ENCODE results near the gene KRTAP4-1.
"Not testable (repeated sequence)": the region's sequence is repeated elsewhere in the genome, so short reads cannot be mapped to it uniquely, and the experiment has no call there.

Gene KRTAP4-1

DNA sequence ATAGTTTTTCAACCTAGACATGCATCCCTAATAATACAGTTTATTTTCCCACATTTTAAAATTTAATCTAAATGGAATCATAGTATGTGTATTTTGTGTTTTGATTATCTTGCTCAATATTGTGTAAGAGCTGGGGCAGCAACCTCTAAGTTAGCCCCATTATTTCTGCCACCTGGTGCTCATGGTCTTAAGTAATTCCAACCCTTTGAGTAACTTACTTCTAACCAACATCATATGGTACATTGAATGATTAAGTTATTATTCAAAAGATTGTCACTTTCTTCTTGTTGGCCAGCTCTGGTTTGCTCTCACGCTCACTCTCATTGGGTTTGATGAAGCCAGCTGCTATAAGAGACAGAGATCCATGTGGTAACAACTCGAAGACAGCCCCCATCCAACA is 12.8 kb downstream of the KRTAP4-1 start:
- DNase-seq (ENCODE audit: low read depth in 2 of 2) = no peak

DNA sequence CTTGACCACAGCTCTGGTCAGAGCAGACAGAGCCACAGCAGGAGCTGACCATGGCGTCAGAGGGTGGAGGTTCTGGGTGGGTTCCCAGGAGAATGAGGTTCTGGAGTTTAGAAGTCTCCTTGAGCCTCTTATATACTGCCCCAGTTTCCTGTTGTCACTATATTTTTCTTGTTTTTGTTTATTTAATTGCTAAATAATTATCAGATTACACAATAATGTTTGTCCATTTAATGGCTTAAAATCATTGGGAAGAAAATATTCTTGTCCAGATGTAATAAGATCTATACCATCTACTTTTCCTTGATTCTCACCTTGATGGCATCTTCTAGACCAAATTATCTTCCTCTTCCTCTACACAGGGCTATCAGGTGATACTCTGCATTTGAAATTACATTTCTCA is 16.6 kb downstream of the KRTAP4-1 start, which contains the start of gene KRTAP4-3:
Gene KRTAP4-3, minus strand, starts transcription at position 101 of the 400 bp plus-strand sequence. Its CDS starts 49 bp downstream, at position 52.
- DNase-seq (ENCODE audit: low read depth in 2 of 2) = no peak

- DNase-seq (ENCODE audit: low read depth in 2 of 2) = no peak
These were observed 17.1 kb downstream of the KRTAP4-1 start for GRCh38 chr17:41167561-41167960.

DNA sequence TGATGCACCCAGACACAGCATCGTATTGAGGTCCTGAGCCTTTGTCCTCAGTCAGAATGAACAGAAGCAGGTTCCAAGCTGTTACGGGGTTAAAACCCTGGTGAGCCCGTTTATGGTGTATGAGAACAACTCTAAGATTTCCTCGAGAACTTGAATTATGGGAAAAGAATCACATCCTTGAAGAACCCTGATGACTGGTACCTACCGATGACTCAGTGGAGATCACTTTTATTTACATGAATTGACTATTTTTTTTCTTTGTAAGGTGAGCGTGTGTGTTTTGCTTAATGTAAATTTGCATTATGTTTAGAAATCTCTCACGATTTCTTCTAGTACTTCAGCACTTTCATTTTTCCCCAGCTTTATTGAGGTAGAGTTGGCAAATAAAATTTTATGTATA is 20.9 kb downstream of the KRTAP4-1 start:
- DNase-seq (ENCODE audit: low read depth in 2 of 2) = no peak

- DNase-seq (ENCODE audit: low read depth in 2 of 2) = no peak
These were observed 24.1 kb downstream of the KRTAP4-1 start, which contains the start of gene KRTAP4-4 for GRCh38 chr17:41160648-41161047. Gene KRTAP4-4 (minus strand): TSS chr17:41160748. CDS start chr17:41160691, 57 bp downstream.

GRCh38 chr17:41160190-41160589 is 24.5 kb downstream of the KRTAP4-1 start:
- DNase-seq (ENCODE audit: low read depth in 2 of 2) = not testable (repeated sequence)

DNA sequence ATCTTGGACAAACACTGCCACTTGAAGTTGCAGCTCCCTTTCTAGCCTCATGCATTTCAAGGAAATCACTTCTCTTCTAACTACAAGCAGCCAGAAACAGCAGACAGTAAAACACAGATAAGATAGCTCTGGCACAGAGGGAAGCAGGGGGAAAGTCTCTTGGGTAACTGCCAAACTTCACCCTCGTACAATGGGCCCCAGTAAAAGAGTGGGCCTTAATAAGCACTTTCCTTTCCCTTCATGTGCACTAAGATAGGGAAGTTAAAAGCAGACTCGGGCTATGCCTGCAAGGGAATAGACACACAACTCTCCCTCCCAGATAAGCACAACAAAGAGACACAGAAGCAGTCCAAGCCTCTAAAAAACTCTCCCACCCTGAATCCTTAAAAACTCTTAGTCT is 30.9 kb downstream of the KRTAP4-1 start:
- no peak for DNase-seq (ENCODE audit: low read depth in 2 of 2)

DNA sequence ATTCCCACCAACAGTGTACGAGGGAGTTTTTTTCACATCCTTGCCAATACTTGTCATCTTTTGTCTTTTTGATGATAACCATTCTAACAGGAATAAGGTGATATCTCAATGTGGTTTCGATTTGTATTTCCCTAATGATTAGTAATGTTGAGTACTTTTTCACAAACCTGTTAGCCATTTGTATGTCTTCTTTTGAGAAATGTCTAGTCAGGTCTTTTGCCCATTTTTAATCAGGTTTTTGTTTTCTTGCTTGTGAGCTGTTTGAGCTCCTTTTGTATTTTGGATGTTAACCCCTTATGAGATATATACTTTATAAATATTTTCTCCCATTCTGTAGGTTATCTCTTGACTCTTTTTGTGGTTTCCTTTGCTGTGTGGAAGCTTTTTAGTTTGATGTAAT is 33.2 kb downstream of the KRTAP4-1 start:
- no peak for DNase-seq (ENCODE audit: low read depth in 2 of 2)

- no peak for DNase-seq (ENCODE audit: low read depth in 2 of 2)
These were observed 34.7 kb downstream of the KRTAP4-1 start for GRCh38 chr17:41150026-41150425.

- no peak for DNase-seq (ENCODE audit: low read depth in 2 of 2)
These were observed 35.1 kb downstream of the KRTAP4-1 start, which contains the start of gene KRTAP4-5 for GRCh38 chr17:41149652-41149985. Gene KRTAP4-5 (minus strand): TSS chr17:41149825. CDS start chr17:41149767, 58 bp downstream.

DNA sequence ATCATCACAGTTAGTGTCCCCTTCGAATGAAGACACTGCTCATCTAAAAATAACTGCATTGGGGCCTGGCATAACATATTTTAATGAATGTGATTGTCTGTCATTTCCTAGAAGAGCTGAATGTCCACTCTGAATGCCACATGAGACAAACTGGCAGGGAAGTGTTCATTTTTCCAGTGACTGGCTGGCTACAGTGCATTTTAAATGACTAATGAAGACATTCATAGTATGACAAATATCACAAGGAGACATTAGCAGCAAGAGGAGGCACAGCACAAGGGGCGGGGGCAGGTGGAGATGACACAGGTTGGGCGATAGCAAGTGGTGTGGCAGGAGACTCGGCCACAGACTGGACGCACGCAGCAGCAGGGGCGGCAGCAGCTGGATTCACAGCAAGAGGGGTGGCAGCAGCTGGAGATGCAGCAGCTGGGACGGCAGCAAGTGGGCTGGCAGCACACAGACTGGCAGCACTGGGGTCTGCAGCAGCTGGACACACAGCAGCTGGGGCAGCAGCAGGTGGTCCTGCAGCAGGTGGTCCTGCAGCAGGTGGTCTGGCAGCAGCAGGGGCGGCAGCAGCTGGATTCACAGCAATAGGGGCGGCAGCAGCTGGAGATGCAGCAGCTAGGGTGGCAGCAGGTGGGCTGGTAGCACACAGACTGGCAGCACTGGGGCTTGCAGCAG is 35.6 kb downstream of the KRTAP4-1 start:
- not testable (repeated sequence) for DNase-seq (ENCODE audit: low read depth in 2 of 2)

DNA sequence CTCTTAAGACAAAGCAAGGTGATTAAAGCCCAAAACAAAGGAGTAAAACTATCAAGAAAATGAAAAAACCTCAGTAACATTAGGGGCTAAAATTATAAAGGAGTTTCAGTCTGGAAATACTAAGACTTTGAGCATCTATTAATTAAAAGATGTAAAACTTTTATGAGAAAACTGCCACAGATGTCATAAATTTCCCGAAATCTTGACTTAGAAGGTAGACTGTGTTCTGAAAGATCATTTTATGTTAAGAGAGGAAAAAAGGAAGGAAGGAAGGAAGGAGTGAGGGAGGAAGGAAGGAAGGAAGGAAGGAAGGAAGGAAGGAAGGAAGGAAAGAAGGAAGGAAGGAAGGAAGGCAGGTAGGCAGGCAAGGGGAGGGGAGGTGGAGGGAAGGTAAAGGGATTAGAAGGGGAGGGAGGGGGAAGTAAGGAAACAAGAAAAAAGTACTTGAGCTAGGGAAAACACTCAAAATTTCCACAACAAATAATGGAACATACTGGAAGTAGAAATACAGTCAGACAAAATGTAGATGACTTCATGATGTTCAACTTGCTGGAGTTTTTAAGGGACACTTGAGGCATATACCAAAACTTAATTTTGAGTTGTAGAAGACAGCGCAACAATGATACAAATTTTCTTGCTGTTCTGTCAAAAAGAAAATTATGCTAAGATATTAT is 37.0 kb downstream of the KRTAP4-1 start:
- no peak for DNase-seq (ENCODE audit: low read depth in 2 of 2)

- DNase-seq (ENCODE audit: low read depth in 2 of 2) = no peak
These were observed 39.5 kb downstream of the KRTAP4-1 start for GRCh38 chr17:41145261-41145660.

GRCh38 chr17:41144846-41145245 is 39.9 kb downstream of the KRTAP4-1 start:
- DNase-seq (ENCODE audit: low read depth in 2 of 2) = no peak

GRCh38 chr17:41141361-41141760 is 43.4 kb downstream of the KRTAP4-1 start:
- DNase-seq (ENCODE audit: low read depth in 2 of 2) = no peak

- no peak for DNase-seq (ENCODE audit: low read depth in 2 of 2)
These were observed 44.2 kb downstream of the KRTAP4-1 start, which contains the start of gene KRTAP4-6 for GRCh38 chr17:41140360-41141131. Gene KRTAP4-6 (minus strand): TSS chr17:41140544. CDS start chr17:41140487, 57 bp downstream.

DNA sequence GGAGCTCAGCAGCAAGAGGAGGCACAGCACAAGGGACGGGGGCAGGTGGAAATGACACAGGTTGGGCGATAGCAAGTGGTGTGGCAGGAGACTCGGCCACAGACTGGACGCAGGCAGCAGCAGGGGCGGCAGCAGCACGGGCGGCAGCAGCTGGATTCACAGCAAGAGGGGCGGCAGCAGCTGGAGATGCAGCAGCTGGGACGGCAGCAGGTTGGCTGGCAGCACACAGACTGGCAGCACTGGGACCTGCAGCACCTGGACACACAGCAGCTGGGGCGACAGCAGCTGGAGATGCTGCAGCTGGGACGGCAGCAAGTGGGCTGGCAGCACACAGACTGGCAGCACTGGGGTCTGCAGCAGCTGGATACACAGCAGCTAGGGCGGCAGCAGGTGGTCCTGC is 44.8 kb downstream of the KRTAP4-1 start:
- not testable (repeated sequence) for DNase-seq (ENCODE audit: low read depth in 2 of 2)
